Astrocyte of the cerebellum (primary cell): ENCODE data around the gene DUSP9.
"Not testable (repeated sequence)": the region's sequence is repeated elsewhere in the genome, so short reads cannot be mapped to it uniquely, and the experiment has no call there.

Source experiments
- DNase-seq: peaks from one replicate; pipeline ENCODE4 v3.0.0-alpha.2; 2011; ENCODE audit warnings: low read depth
- H3K4me3 ChIP-seq: 2 replicates; pipeline ENCODE4 v1.5.1; 2011; ENCODE audit warnings: mild to moderate bottlenecking, low read depth, low read length, moderate library complexity
- in situ Hi-C: cut with HindIII; loops from 2 replicates; pipeline ENCODE4 v1.10.0; 2017; ENCODE audit warnings: low sequenced_read_pairs
- TF ChIP-seq, protein P1 (sequence below): IDR thresholded peaks from 2 replicates; pipeline ENCODE4 v1.5.1; 2012; ENCODE audit warnings: low read length, low read depth, moderate library complexity, mild to moderate bottlenecking; ENCODE audit errors: missing control alignments

DUSP9 gene

DNA sequence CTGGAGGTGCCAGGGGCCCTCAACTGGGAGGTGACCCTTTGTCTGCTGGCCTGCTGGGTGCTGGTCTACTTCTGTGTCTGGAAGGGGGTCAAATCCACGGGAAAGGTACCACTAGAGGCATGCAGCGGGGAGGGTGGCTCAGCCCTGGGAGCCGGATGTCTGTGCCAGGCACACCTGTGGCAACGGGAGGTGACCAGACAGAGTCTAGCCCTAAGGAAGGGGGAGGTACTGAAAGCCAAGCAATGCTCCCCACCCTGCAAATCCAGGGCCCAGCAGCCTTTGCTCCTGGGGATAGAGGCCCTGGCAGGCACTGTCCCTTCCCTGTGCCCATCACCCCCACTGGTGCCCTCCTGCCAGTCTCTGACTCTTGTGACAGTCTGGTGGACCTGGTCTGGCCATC, 45.0 kb downstream of the DUSP9 start:
- TF ChIP-seq, protein P1, sequence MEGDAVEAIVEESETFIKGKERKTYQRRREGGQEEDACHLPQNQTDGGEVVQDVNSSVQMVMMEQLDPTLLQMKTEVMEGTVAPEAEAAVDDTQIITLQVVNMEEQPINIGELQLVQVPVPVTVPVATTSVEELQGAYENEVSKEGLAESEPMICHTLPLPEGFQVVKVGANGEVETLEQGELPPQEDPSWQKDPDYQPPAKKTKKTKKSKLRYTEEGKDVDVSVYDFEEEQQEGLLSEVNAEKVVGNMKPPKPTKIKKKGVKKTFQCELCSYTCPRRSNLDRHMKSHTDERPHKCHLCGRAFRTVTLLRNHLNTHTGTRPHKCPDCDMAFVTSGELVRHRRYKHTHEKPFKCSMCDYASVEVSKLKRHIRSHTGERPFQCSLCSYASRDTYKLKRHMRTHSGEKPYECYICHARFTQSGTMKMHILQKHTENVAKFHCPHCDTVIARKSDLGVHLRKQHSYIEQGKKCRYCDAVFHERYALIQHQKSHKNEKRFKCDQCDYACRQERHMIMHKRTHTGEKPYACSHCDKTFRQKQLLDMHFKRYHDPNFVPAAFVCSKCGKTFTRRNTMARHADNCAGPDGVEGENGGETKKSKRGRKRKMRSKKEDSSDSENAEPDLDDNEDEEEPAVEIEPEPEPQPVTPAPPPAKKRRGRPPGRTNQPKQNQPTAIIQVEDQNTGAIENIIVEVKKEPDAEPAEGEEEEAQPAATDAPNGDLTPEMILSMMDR = no peak
- H3K4me3 ChIP-seq = no peak overlapping the region
- DNase-seq = no peak
- in situ Hi-C loops = no loop called here

DNA sequence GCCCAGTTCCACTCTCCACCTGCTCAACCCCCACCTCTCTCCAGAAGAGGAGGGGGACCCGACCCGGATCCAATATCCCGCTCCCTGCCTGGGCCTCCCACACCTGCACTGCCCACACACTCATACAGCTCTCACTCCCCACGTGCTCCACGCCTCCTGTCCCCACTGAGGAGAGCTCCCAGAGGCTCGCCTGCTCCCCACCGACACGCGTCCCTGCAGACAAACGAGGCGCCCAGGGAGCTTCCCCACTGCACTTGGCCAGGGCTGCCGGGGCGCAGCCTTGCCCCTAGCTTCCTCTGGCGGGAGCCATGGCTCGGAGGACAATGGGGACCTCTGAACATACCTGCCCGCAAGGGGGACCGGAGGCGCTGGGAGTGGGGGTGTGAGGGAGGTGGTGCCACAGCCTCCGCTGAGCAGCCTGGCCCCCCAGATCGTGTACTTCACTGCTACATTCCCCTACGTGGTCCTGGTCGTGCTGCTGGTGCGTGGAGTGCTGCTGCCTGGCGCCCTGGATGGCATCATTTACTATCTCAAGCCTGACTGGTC, 45.7 kb downstream of the DUSP9 start:
- H3K4me3 ChIP-seq = no peak overlapping the region
- in situ Hi-C loops = no loop called here
- no peak for DNase-seq
- TF ChIP-seq, protein P1 = no peak

DNA sequence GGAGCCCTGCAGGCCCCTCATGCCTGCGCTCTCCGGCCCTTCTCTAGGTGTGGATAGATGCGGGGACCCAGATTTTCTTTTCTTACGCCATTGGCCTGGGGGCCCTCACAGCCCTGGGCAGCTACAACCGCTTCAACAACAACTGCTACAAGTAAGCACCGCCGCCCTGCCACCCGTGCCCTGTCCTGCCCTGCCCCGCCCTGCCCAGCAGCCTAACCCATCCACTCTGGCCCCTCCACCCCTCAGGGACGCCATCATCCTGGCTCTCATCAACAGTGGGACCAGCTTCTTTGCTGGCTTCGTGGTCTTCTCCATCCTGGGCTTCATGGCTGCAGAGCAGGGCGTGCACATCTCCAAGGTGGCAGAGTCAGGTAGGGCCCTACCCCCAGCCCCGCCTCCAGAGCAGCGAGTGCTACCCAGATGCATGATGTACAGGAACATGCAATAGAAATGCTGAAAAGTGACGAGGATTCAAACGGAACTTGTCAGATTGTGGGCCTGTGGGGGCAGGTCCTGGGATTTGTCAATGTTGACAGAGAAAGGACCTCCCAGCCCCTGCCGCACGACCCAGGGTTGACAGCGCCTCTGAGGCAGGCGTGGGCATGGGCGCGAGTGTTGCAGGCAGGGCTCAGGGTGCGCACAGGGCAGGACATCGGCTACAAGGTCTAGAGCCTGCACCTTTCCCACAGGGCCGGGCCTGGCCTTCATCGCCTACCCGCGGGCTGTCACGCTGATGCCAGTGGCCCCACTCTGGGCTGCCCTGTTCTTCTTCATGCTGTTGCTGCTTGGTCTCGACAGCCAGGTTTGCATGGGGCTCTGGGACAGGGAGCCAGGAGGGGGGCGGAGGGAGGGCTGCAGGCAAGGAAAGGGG, 46.4 kb downstream of the DUSP9 start:
- TF ChIP-seq, protein P1 = no peak
- in situ Hi-C loops = no loop called here
- H3K4me3 ChIP-seq = no peak overlapping the region
- DNase-seq = no peak

DNA sequence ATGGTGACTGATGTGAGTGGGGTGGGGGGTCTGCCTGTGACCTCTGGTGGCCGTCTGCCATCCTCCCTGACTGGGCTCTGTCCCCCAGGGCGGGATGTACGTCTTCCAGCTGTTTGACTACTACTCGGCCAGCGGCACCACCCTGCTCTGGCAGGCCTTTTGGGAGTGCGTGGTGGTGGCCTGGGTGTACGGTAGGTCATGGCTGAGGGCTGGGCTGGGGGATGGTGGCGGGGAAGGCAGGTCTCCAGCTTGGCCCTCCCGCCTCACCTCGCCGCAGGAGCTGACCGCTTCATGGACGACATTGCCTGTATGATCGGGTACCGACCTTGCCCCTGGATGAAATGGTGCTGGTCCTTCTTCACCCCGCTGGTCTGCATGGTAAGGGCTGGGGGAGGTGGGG, 47.3 kb downstream of the DUSP9 start:
- in situ Hi-C loops, DNase-seq, H3K4me3 ChIP-seq: not testable (repeated sequence)

DNA sequence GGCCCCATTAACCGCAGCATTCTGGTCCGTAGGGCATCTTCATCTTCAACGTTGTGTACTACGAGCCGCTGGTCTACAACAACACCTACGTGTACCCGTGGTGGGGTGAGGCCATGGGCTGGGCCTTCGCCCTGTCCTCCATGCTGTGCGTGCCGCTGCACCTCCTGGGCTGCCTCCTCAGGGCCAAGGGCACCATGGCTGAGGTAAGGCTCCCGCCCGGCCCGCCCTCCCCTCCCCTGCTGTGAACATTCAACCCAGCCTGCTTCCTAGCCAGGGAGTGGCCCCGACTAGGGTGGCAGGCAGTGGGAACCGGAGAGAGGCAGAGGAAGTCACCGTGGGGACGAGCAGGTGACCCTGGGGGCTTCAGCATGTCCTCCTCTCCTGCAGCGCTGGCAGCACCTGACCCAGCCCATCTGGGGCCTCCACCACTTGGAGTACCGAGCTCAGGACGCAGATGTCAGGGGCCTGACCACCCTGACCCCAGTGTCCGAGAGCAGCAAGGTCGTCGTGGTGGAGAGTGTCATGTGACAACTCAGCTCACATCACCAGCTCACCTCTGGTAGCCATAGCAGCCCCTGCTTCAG, 47.8 kb downstream of the DUSP9 start:
- in situ Hi-C loops = no loop called here
- DNase-seq = no peak
- no peak overlapping the region for H3K4me3 ChIP-seq
- TF ChIP-seq, protein P1 = no peak

DNA sequence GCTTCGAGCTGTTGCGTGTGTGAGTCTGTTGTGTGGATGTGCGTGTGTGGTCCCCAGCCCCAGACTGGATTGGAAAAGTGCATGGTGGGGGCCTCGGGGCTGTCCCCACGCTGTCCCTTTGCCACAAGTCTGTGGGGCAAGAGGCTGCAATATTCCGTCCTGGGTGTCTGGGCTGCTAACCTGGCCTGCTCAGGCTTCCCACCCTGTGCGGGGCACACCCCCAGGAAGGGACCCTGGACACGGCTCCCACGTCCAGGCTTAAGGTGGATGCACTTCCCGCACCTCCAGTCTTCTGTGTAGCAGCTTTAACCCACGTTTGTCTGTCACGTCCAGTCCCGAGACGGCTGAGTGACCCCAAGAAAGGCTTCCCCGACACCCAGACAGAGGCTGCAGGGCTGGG, 49.1 kb downstream of the DUSP9 start:
- no peak for DNase-seq
- TF ChIP-seq, protein P1 = no peak
- no peak overlapping the region for H3K4me3 ChIP-seq
- in situ Hi-C loops = no loop called here

DNA sequence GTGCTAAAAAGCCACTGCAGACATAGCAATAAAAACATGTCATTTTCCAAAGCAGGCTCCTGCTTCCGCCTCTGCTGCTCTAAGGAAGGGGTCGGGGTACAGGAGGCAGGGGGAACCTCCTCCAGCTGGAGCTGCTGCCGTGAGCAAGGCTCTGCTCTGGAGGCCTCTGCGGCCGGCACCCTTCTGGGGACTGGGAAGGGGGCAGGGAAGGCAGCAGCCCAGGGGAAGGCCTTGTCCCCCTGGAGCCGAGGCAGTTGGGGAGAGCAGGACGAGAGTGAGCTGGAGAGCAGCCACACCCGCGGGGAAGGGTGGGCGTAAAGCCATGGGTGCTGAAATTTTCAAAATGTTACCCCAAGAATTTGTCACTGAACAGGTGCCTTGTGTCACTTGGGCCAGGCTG, 49.5 kb downstream of the DUSP9 start:
- H3K4me3 ChIP-seq, in situ Hi-C loops, DNase-seq: not testable (repeated sequence)

DNA sequence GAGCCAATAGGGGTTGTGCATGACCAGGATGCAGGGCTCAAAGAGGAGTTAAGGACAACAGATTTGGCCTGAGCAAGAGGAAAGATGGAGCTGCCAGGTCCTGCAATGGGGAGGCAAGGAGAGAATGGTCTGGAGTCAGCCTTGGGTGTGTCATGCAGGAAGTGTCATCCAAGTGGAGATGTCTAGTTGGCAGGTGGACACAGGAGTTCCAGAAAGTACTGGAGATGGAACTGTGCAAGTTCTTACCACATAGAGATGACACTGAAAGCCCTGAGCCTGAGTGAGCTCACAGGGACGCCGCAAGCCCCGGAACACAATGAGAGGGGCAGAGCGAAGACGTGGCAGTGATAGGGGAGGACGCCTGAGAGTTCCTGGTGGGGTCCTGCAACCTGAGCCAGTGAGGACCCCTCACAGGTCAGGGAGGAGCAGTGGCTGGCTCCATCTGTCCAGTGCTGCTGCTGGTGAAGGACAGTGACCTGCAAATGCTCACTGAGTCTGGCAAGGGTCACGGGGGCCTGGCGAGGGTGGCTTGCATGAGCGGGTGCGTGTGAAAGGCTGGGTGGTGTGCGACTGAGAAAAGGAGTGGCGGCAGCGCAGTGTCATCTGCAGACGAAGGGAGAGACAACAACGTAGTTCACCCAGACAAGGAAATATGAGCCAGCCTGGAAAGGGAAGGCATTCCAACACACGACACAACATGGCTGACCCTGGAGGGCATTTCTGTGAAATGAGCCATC, 50.2 kb downstream of the DUSP9 start:
- DNase-seq, H3K4me3 ChIP-seq, in situ Hi-C loops: not testable (repeated sequence)
